ENCODE results near the gene HJURP.

HJURP gene

DNA sequence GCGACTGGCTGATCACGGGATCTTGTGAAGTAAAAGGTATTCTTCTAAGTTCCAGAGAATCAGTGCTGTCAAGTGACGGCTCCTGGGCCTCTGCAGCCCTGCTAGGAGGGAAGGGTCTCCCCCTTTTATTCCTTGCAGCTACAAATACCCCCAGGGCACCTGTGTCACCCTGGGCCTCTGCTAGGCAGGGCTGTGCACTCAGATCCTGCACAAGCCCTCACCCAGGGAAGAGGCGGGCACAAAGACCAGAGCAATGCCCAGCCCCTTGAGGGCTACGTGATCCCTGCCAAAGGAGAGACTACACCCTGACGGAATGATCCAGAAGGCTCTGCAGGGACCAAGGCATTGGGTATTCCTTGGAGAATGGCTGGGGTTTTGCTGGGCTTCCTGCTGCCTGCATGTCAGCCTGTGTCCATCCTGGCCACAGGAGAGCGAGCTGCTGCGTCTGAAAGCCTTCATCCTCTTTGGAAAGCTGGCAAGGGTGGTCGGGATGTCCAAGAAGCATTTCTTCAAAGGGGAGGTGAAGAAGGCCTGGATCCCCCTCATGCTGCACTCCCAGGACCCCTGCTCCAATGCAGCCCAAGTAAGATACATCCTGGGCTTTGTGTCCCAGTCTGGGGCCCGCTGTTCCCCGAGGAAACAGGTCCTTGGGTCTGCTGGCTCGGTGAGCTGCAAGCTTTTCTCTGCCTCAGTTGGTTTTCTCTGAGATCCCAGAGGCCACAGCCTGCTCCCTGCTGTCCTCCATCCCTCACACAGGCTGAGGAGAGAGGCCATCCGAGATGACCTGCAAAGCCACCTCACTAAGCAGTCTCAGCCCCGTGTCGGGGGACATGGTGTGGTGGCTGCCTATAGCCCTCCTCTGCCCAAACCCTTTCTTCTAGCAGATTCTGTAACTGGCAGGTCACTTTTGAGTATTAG is 24.9 kb downstream of the HJURP start:
- no peak for DNase-seq (ENCODE audit: low read depth)

GRCh38 chr2:233828546-233829192 is 25.7 kb downstream of the HJURP start:
- DNase-seq (ENCODE audit: low read depth) = no peak

GRCh38 chr2:233824373-233824772 is 30.0 kb downstream of the HJURP start:
- DNase-seq (ENCODE audit: low read depth) = no peak

DNA sequence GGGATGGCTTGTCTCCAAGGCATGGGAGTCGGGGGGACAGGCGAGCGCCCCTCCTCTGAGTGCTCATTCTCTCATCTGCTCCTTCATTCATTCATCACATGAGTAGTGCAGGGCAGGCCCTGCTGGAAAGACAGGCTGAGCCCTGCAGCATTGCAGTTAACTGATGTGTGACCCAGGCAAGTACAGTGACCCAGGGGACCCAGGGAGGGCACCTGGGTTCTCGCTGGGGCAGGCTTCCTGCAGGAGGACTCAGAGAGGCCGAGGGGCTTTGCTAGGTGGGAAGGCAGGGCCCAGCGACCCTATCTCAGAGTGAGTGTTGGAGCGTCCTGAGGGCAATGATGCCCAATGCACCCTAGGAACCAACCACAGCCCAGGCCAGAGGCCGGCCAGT is 30.6 kb downstream of the HJURP start:
- DNase-seq (ENCODE audit: low read depth) = no peak

GRCh38 chr2:233822781-233823730 is 31.3 kb downstream of the HJURP start:
- no peak for DNase-seq (ENCODE audit: low read depth)

- DNase-seq (ENCODE audit: low read depth) = no peak
Observed at GRCh38 chr2:233822101-233822771, 32.1 kb downstream of the HJURP start.

DNA sequence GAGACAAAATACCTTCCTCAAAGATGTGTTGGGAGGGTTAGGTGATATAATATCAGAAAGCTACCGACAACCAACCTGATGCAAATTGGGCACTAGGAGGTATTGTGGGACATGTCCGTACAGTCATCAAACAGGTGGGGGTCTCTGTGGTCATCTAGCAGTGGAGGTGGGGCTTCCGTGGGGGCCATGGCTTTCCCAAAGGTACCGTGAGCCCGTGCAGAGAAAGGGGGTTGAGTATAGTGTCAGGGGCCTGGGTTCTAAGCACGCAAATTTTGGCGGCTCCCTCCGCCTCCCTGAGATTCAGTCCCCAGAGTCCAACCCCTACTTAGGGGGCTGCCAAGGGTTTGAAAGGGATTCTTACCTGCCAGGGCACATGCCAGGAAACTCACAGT is 32.6 kb downstream of the HJURP start:
- no peak for DNase-seq (ENCODE audit: low read depth)

DNA sequence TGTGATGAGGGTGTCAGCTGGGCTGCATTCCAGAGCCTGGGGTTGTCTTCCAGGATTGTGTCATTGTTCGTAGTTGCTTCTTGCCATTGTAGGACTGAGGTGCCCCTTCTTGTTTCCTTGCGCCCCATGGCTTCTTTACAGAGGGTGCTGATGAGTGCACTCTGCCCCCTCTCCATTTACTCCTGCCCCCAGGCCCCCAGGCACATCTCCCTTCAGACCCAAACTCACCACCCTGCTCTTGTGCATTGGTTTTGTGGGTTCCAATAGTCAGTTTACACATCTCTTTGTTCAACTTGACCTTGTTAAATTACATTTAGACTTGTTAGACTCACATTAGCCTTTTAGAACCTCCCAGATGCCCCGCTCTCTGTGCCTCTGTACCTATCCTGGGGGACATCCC is 33.1 kb downstream of the HJURP start:
- DNase-seq (ENCODE audit: low read depth) = no peak

- DNase-seq (ENCODE audit: low read depth) = no peak
Observed at GRCh38 chr2:233820774-233821105, 33.6 kb downstream of the HJURP start.

GRCh38 chr2:233819884-233820773 is 34.2 kb downstream of the HJURP start:
- no peak for DNase-seq (ENCODE audit: low read depth)

DNA sequence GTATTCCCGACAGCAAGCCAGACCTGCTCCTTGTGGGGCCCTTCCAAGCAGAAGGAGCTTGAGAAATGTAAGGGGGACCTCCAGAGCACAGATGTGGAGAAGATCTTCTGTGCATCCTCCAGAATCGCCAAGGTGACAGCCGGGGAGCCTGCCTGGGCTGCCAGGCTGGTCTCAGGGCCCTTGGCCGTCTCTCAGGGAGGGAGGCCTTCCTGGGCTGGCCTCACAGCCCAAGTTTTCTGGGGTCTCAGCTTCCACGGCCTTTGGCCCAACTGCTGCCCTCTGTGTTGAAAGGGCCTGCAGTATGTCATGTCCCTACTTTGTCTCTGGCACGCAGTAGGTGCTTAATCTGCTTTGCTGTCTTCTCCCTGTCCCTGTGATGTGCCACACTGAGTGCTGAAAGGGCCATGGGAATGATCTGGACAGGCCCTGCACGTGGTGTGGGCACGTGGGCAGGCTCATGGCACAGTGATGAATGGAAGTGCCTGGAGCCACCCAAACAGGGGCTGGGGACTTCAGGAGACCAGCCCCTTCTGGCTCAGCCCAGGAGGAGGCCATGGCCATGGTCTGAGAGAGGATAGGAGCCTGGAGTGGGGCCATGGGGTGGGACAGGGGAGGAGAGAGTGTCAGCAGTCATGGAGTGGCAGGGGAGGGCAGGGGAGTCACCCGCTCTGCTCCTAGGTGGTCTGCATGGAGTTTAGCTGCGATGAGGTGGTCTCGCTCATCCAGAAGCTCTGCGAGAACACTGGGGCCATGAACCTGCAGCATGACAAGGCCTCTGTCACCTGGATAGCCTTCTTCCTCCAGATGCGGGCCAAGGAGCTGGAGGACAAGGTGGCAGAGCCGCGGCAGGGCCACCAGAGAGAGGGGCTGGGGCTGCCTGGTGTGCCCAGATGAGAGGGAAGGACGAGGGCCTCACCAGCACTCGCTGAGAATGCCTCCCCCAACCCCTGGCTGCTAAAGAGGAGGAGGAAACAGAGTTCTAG is 35.4 kb downstream of the HJURP start:
- no peak for DNase-seq (ENCODE audit: low read depth)

DNA sequence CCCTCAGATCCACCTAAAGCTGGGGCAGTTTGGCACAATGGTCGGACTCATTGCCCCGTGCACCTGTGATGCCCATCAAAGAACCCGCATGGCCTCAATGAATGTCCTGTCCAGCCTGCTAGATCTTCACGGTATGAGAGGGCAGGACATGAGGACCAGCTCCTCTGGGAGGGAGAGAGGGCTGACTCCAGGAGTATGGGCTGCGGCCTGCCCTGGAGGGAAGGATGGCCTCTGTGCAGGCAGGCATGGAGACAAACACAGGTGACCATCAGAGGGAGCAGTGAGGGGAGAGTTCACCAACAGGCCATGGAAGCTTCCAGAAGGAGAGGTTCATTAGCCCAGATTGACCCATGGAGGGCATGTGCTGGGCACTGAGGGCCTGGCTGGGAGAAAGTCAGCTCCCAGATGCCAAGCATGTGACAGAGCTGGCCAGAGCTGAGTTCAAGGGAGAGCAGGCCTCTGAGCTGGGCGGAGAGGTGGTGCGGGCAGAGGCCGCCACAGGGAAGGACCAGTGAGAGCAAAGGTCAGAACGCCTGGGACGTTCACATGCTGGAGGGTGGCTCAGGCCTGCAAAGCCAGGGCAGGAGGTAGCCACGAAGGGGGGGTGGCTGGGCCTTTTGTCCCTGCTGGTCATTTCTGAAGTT is 36.2 kb downstream of the HJURP start:
- DNase-seq (ENCODE audit: low read depth) = no peak

DNA sequence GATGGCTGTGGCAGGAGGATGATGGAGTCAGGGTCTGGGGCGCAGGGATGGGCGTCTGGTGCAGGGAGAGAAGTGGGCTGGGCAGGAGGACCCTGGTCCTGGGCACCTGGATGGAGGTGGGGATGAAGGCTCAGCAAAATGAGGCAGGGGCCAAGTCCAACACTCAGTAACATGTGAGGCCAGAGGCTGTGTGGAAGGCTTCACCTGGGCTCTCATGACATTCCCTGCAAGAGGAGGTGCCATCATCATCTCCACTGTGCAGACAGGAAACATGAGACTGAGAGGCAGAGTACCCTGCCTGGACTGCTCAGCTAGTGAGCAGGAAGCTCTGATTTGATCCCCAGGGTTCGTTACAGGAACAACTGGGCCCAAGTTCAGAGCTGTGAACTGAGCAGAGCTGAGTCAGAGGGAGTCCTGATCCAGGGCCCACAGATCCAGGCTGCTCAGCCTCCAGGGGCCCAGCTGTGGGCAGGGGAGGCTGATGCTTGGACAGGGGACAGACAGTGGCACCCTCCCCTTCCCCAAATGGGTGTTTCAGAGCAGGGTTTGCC is 36.9 kb downstream of the HJURP start:
- DNase-seq (ENCODE audit: low read depth) = no peak

- no peak for DNase-seq (ENCODE audit: low read depth)
Observed at GRCh38 chr2:233816771-233817170, 37.6 kb downstream of the HJURP start.

- no peak for DNase-seq (ENCODE audit: low read depth)
Observed at GRCh38 chr2:233816334-233816733, 38.0 kb downstream of the HJURP start.

GRCh38 chr2:233815861-233816260 is 38.5 kb downstream of the HJURP start:
- no peak for DNase-seq (ENCODE audit: low read depth)

DNA sequence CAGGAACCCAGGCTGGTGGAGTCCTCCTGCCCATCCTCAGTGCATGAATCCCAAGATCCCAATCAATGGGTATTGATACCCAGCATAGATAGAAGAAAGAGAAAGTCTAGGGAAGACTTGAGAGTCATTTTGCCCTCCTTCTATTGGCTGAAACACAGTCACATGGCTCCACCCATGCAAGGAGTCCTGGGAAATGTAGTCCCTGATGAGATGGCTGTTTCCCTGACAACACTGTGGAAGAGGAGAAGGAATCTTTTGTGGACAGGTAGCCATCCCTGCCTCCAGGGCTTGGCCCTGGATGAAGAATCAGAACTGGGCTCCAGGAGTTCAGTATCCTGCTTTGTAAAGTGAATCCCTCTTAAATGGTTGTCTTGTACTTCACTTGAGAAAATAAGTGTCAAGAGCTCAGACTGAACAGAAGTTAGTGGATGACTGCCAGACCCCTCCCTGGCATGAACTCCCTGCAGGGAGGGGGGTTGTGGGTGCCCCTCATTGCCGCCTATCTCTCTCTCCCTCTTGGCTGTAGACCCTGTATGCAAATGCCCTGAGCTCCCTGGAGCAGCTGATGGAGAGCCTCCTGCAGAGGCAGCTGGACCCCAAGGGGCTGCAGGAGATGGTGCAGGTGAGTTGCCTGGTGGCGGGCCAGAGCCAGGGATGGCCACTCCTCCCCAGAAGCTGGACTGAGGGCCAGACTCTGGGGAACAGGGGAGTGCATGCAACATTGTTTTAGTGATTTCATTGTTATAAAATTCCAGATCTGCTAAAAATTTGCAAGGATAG is 40.1 kb downstream of the HJURP start:
- no peak for DNase-seq (ENCODE audit: low read depth)

Data from non-pigmented ciliary epithelial cell (primary cell).